EH (cell line): ENCODE results near the gene PRKCA.
A peak's percentile ranks its signal among the peaks of the same experiment; 100 is the strongest.
"Not testable (repeated sequence)": the region's sequence is repeated elsewhere in the genome, so short reads cannot be mapped to it uniquely, and the experiment has no call there.

Experiments used
- DNase-seq: peaks from one replicate; pipeline ENCODE4 v3.0.0-alpha.2; 2015; ENCODE audit warnings: low read depth

PRKCA gene

GRCh38 chr17:66715745-66716156 is 413.3 kb downstream of the PRKCA start:
- DNase-seq: peak; percentile 61

GRCh38 chr17:66716236-66717026 is 414.0 kb downstream of the PRKCA start:
- DNase-seq: no peak

- no peak for DNase-seq
These were observed 415.2 kb downstream of the PRKCA start for GRCh38 chr17:66717641-66718058.

- DNase-seq: no peak
These were observed 417.6 kb downstream of the PRKCA start for GRCh38 chr17:66720027-66720426.

GRCh38 chr17:66720567-66720966 is 418.2 kb downstream of the PRKCA start:
- DNase-seq: no peak

GRCh38 chr17:66722341-66722740 is 419.9 kb downstream of the PRKCA start:
- no peak for DNase-seq

GRCh38 chr17:66724581-66725341 is 422.3 kb downstream of the PRKCA start:
- peak; percentile 21 for DNase-seq

- not testable (repeated sequence) for DNase-seq
These were observed 423.0 kb downstream of the PRKCA start for GRCh38 chr17:66725438-66725837.

- no peak for DNase-seq
These were observed 423.5 kb downstream of the PRKCA start for GRCh38 chr17:66725956-66726355.

GRCh38 chr17:66726371-66726770 is 424.0 kb downstream of the PRKCA start:
- no peak for DNase-seq

- DNase-seq: no peak
These were observed 424.4 kb downstream of the PRKCA start for GRCh38 chr17:66726846-66727245.

GRCh38 chr17:66727634-66728570 is 425.5 kb downstream of the PRKCA start:
- DNase-seq: peak; percentile 58

- DNase-seq: no peak
These were observed 428.1 kb downstream of the PRKCA start for GRCh38 chr17:66730461-66730923.

GRCh38 chr17:66733759-66734158 is 431.3 kb downstream of the PRKCA start:
- DNase-seq: no peak

GRCh38 chr17:66734186-66734943 is 432.0 kb downstream of the PRKCA start:
- DNase-seq: no peak

- DNase-seq: peak; percentile 25
These were observed 435.1 kb downstream of the PRKCA start for GRCh38 chr17:66737524-66737923.

- DNase-seq: no peak
These were observed 435.9 kb downstream of the PRKCA start for GRCh38 chr17:66738301-66738700.

GRCh38 chr17:66739553-66739952 is 437.1 kb downstream of the PRKCA start:
- no peak for DNase-seq

GRCh38 chr17:66740226-66740625 is 437.8 kb downstream of the PRKCA start:
- DNase-seq: no peak

- no peak for DNase-seq
These were observed 441.1 kb downstream of the PRKCA start for GRCh38 chr17:66743511-66743910.

- no peak for DNase-seq
These were observed 444.3 kb downstream of the PRKCA start for GRCh38 chr17:66746736-66747135.
